T47D (cell line): ENCODE measurements around the gene PSMC2.

ENCODE experiments used
- DNase-seq, 2 experiments: peaks; one replicate each; pipeline versions ENCODE4 v3.0.0 to v3.0.0-alpha.2; 2011 to 2012; ENCODE audit warnings: low read depth in 1 of 2, low spot score in 1 of 2
- JUND ChIP-seq: IDR thresholded peaks from 2 replicates; pipeline ENCODE4 v1.6.1; 2012; ENCODE audit warnings: low read depth
- in situ Hi-C: cut with HindIII; loops from 2 replicates; pipeline ENCODE4 v1.10.0; 2016; ENCODE audit warnings: low sequenced_read_pairs, low pct_unique_long_range_greater_than_20kb

PSMC2 gene

DNA sequence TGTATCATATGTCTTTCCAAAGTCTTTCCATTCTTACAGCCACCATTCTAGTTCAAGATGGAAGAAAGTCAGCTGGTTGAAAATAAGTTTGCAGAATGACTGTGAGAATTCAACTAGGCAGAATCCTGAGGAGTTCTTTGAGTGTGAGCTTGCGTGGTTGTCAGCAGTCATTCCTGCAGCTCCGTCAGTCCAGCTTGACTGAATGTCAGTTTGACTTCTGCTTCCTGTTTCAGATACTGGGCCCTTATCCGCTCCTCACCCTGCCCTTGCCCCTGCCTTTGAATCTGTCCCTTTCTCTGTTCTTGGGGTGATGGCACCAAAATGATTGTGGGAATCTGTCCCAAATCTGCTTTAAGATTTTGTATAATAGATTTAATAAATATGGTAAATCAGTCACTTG is 70.8 kb downstream of the PSMC2 start:
- no peak for DNase-seq
- TF ChIP-seq JUND = no peak
- in situ Hi-C loops = no loop called here
